Activated CD4-positive, alpha-beta T cell treated with anti-CD3 and anti-CD28 coated beads, Interleukin-2, amount 10 ng/mL, durations not matched to agents 7 days and 5 days (primary cell): ENCODE results near the gene SURF4. TPM values are rescaled to one million over a fixed set of nuclear protein-coding genes. Genes with fewer than 3 reads are reported as not detected.
"Not testable (repeated sequence)": the region's sequence is repeated elsewhere in the genome, so short reads cannot be mapped to it uniquely, and the experiment has no call there.

Experiments used
- CTCF ChIA-PET: fragments of 350-600 bp; sonication (Branson Sonifier 250); formaldehyde crosslinking; loops from one replicate; lab custom pipeline; 2021; ENCODE audit warnings: antibody characterized with exemption; lab: Charles Lee
- POLR2A ChIA-PET: fragments of 350-600 bp; sonication (Branson Sonifier 250); formaldehyde crosslinking; loops from one replicate; lab custom pipeline; 2021; ENCODE audit warnings: antibody characterized with exemption; lab: Charles Lee
- DNase-seq: peaks from one replicate; pipeline ENCODE4 v3.0.0-alpha.2; 2020
- H3K27ac Mint-ChIP-seq: one replicate; pipeline ENCODE4 v1.8.0; 2021; ENCODE audit warnings: mild to moderate bottlenecking, moderate library complexity, mixed read lengths
- H3K27me3 Mint-ChIP-seq: one replicate; pipeline ENCODE4 v1.8.0; 2021; ENCODE audit warnings: mixed read lengths
- H3K36me3 Mint-ChIP-seq: one replicate; pipeline ENCODE4 v1.8.0; 2021; ENCODE audit warnings: low read depth, mixed read lengths
- H3K4me1 Mint-ChIP-seq: one replicate; pipeline ENCODE4 v1.8.0; 2021; ENCODE audit warnings: mixed read lengths
- H3K4me3 Mint-ChIP-seq: one replicate; pipeline ENCODE4 v1.8.0; 2021; ENCODE audit warnings: mild to moderate bottlenecking, moderate library complexity, mixed read lengths
- H3K9me3 Mint-ChIP-seq: one replicate; pipeline ENCODE4 v1.8.0; 2021; ENCODE audit warnings: mixed read lengths
- total RNA-seq, 2 experiments: library from RNA; stranded (reverse); gene quantifications; one replicate each; pipeline ENCODE4 v1.2.3, GENCODE V29; 2021

Gene SURF4
- total RNA-seq, 2 experiments from 2014 or later, result 147 to 164 TPM

- Mint-ChIP-seq H3K27ac (no peak overlapping the region), H3K4me3 (peak overlapping the region; percentile 93), H3K9me3 (no peaks in the 10 kb centered on the region), H3K27me3 (no peaks in the 10 kb centered on the region), H3K4me1 (peaks cover 39% of the 10 kb centered on the region), H3K36me3 (peaks cover 45% of the 10 kb centered on the region)
- CTCF ChIA-PET, result interaction anchor here (1.0 to 1.5 kb wide), 2 partner anchors 47 to 147 kb away, joined by 3 to 4 read pairs; no protein-coding TSS in a partner anchor
- DNase-seq, result peak; percentile 5
- POLR2A ChIA-PET, result interaction anchor here (0.7 kb wide), 1 partner anchor 43 kb away, joined by 5 read pairs; no protein-coding TSS in a partner anchor
Observed at GRCh38 chr9:133334161-133334560, 41.7 kb downstream of the SURF4 start.

DNA sequence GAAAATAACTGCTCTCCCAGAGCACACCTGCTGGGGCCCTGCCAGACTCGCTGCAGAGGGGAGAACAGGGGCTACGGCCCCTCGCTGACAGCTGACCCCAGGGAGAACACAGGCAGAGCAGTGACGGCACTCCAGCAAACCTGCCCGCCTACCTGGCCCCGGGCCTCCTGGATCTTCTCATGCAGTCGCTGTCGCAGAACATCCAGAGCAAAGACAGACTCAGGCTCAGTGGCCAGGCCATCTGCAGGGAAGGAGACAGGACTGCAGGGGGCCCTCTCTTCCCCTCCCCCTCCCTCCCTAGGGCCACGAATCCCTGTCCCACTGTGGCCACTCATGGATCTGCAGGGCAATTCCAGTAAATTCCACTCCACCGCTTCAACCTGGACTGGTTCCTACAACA is 42.3 kb downstream of the SURF4 start:
- no peak overlapping the region for H3K27ac Mint-ChIP-seq
- CTCF ChIA-PET, result interaction anchor here (1.0 to 1.5 kb wide), 2 partner anchors 47 to 147 kb away, joined by 3 to 4 read pairs; no protein-coding TSS in a partner anchor
- no peaks in the 10 kb centered on the region for H3K27me3 Mint-ChIP-seq
- POLR2A ChIA-PET, result no interaction called here
- peaks cover 41% of the 10 kb centered on the region for H3K36me3 Mint-ChIP-seq
- DNase-seq, result peak; percentile 5
- H3K4me1 Mint-ChIP-seq, result peaks cover 39% of the 10 kb centered on the region
- H3K4me3 Mint-ChIP-seq, result no peak overlapping the region
- H3K9me3 Mint-ChIP-seq, result no peaks in the 10 kb centered on the region

- POLR2A ChIA-PET, result no interaction called here
- CTCF ChIA-PET, result interaction anchor here (1.3 kb wide), 1 partner anchor 9 kb away, joined by 3 read pairs; no protein-coding TSS in a partner anchor
- peaks cover 38% of the 10 kb centered on the region for H3K4me1 Mint-ChIP-seq
- no peak overlapping the region for H3K27ac Mint-ChIP-seq
- no peak overlapping the region for H3K4me3 Mint-ChIP-seq
- DNase-seq, result no peak
- H3K27me3 Mint-ChIP-seq, result no peaks in the 10 kb centered on the region
- peaks cover 41% of the 10 kb centered on the region for H3K36me3 Mint-ChIP-seq
- no peaks in the 10 kb centered on the region for H3K9me3 Mint-ChIP-seq
Observed at GRCh38 chr9:133333011-133333410, 42.8 kb downstream of the SURF4 start.

GRCh38 chr9:133332381-133332730 is 43.5 kb downstream of the SURF4 start:
- Mint-ChIP-seq H3K27ac (no peak overlapping the region), H3K27me3 (no peaks in the 10 kb centered on the region), H3K4me1 (peaks cover 35% of the 10 kb centered on the region), H3K9me3 (no peaks in the 10 kb centered on the region), H3K4me3 (no peak overlapping the region), H3K36me3 (peaks cover 38% of the 10 kb centered on the region)
- ChIA-PET POLR2A (interaction anchor here (0.8 kb wide), 1 partner anchor 16 kb away, joined by 3 read pairs; the partner anchor contains the start of genes MED22 and RPL7A), CTCF (interaction anchor here (0.9 to 1.3 kb wide), 2 partner anchors 9 to 144 kb away, joined by 3 to 4 read pairs; no protein-coding TSS in a partner anchor)
- DNase-seq, result peak; percentile 3

DNA sequence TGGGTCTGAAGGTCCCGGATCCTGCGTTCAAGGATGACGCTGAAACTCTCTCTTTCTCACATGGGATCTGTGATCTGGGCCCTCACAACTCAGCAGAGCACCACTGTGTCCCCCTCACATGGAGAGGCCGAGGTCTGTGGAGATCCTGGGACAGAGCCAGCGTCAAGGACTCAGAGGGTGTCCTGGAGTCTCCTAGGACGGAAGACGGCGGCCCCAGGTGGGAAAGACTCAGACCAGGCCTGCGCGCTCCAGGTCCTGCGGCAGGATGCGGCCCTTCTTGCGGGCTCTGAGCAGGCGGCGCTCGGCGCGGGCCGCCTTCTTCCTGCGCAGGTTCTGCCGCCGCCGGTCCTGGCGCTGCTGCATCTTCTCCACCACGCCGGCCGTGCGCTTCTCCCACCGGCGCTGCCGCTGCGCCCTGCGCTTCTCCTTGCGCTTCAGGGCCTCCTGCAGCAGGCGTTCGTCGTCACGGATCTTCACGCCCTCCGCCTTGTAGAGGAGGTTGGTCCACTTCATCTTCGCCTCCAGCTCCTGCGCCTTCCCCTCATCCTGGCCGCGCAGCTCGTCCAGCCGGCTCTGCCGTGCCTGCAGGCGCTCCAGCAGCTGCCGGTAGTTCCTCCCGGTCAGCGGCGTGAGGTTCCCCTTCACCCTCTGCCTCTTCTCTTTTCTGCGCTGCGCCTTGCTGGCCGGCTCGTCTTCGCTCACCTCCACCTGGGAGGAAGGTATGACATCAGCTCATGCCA is 44.0 kb downstream of the SURF4 start:
- POLR2A ChIA-PET, result interaction anchor here (0.6 to 0.8 kb wide), 2 partner anchors 16 to 180 kb away, joined by 3 to 4 read pairs; partner anchors contain the start of genes MED22 and RPL7A
- H3K27me3 Mint-ChIP-seq, result no peaks in the 10 kb centered on the region
- CTCF ChIA-PET, result interaction anchor here (0.9 to 1.3 kb wide), 2 partner anchors 10 to 143 kb away, joined by 3 to 4 read pairs; no protein-coding TSS in a partner anchor

DNA sequence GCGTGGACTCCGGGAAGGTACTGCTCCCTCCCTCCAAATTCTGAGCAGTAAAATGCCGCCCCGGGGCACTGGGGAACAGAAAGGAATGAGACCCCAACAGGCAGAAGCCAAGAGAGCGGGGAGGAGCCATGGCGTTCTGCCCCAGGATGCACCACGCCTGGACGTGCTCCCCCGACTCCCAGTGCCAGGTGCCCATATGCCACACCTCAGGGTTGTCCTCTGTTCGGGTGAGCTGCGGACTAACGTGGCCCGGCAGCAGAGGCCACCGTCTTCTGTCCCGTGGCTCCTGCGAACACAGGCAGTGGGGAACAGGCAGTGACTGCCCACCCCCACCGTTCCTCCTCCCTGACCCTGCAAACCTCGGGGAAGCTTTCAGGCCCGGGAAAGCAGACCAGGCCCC is 44.6 kb downstream of the SURF4 start:
- no peak overlapping the region for H3K27ac Mint-ChIP-seq
- no peaks in the 10 kb centered on the region for H3K27me3 Mint-ChIP-seq
- peak; percentile 3 for DNase-seq
- no peak overlapping the region for H3K4me3 Mint-ChIP-seq
- peaks cover 25% of the 10 kb centered on the region for H3K4me1 Mint-ChIP-seq
- peaks cover 37% of the 10 kb centered on the region for H3K36me3 Mint-ChIP-seq
- ChIA-PET POLR2A (no interaction called here), CTCF (interaction anchor here (1.1 to 2.0 kb wide), 3 partner anchors 11 to 145 kb away, joined by 3 to 9 read pairs (median 6); no protein-coding TSS in a partner anchor)
- H3K9me3 Mint-ChIP-seq, result no peaks in the 10 kb centered on the region

More for the DNA sequence above, 44.0 kb downstream of the SURF4 start:
- Mint-ChIP-seq H3K9me3 (no peaks in the 10 kb centered on the region), H3K36me3 (peaks cover 38% of the 10 kb centered on the region), H3K27ac (no peak overlapping the region), H3K4me1 (peaks cover 31% of the 10 kb centered on the region), H3K4me3 (no peak overlapping the region)
- peak; percentile 5 for DNase-seq

GRCh38 chr9:133329306-133330156 is 46.3 kb downstream of the SURF4 start:
- POLR2A ChIA-PET, H3K27me3 Mint-ChIP-seq, H3K9me3 Mint-ChIP-seq, H3K27ac Mint-ChIP-seq, H3K4me3 Mint-ChIP-seq: not testable (repeated sequence)
- H3K36me3 Mint-ChIP-seq, result peaks cover 30% of the 10 kb centered on the region
- H3K4me1 Mint-ChIP-seq, result peaks cover 12% of the 10 kb centered on the region
- CTCF ChIA-PET, result interaction anchor here (0.8 to 2.0 kb wide), 4 partner anchors 9 to 143 kb away, joined by 3 to 9 read pairs (median 3); no protein-coding TSS in a partner anchor
- peak; percentile 4 for DNase-seq

GRCh38 chr9:133327834-133328484 is 47.9 kb downstream of the SURF4 start:
- H3K36me3 Mint-ChIP-seq, result peaks cover 21% of the 10 kb centered on the region
- peak; percentile 1 for DNase-seq
- POLR2A ChIA-PET, result no interaction called here
- peaks cover 1% of the 10 kb centered on the region for H3K4me1 Mint-ChIP-seq
- no peak overlapping the region for H3K4me3 Mint-ChIP-seq
- H3K9me3 Mint-ChIP-seq, result no peaks in the 10 kb centered on the region
- CTCF ChIA-PET, result no interaction called here
- H3K27ac Mint-ChIP-seq, result no peak overlapping the region
- H3K27me3 Mint-ChIP-seq, result no peaks in the 10 kb centered on the region

DNA sequence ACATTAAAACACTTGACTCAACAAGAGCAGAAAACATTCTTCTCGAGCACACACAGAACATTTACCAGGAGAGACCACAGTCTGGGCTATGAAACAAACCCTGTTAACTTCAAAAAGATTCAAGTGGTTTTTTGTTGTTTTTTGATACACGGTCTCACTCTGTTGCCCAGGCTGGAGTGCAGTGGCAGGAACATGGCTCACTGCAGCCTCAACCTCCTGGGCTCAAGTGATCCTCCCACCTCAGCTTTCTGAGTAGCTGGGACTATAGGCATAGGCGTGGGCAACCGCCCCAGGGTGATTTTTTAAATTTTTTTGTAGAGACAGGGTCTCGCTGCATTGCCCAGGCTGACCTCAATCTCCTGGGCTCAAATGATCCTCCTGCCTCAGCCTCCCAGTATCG is 48.8 kb downstream of the SURF4 start:
- H3K27ac Mint-ChIP-seq, H3K4me3 Mint-ChIP-seq, H3K27me3 Mint-ChIP-seq, H3K4me1 Mint-ChIP-seq, H3K9me3 Mint-ChIP-seq, DNase-seq, CTCF ChIA-PET, POLR2A ChIA-PET: not testable (repeated sequence)
- H3K36me3 Mint-ChIP-seq, result peaks cover 15% of the 10 kb centered on the region

DNA sequence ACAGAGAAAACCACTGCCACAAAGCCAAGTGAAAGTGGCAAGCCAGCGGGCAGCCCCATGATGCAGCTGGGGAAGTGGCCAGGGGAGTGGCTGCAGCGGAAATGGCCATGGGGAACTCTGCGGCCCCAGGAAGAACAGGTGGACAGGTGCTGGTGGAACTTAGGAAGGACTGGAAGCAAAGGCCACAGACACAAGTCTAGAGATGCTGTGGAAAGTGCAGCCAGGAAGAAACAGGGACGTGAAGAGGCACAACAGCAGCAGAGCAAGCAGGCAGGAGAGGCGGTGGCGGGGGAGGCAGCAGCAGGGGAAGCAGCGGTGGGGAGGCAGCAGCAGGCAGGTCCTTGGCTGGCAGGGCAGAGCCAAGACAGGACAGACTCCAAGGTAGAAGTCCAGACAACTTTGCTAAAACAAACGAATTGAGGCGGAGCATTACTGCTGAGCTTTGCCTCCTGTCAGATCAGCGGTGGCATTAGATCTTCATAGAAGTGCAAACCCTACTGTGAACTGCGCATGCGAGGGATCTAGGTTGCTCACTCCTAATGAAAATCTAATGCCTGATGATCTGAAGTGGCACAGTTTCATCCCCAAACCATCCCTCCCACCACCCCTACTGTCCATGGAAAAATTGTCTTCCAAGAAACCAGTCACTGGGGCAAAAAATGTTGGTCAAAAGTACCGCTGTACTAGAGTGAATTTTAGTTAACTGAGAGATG is 51.7 kb downstream of the SURF4 start:
- Mint-ChIP-seq H3K36me3 (peaks cover 2% of the 10 kb centered on the region), H3K4me3 (no peak overlapping the region), H3K27me3 (no peaks in the 10 kb centered on the region), H3K27ac (no peak overlapping the region), H3K4me1 (no peaks in the 10 kb centered on the region), H3K9me3 (no peaks in the 10 kb centered on the region)
- POLR2A ChIA-PET, result no interaction called here
- CTCF ChIA-PET, result no interaction called here
- peak; percentile 4 for DNase-seq

GRCh38 chr9:133323211-133323610 is 52.6 kb downstream of the SURF4 start:
- Mint-ChIP-seq H3K27me3 (no peaks in the 10 kb centered on the region), H3K9me3 (no peaks in the 10 kb centered on the region), H3K27ac (no peak overlapping the region), H3K4me1 (no peaks in the 10 kb centered on the region), H3K36me3 (no peaks in the 10 kb centered on the region), H3K4me3 (no peak overlapping the region)
- POLR2A ChIA-PET, result no interaction called here
- CTCF ChIA-PET, result no interaction called here
- DNase-seq, result no peak

- peak; percentile 2 for DNase-seq
- Mint-ChIP-seq H3K9me3 (no peaks in the 10 kb centered on the region), H3K4me1 (no peaks in the 10 kb centered on the region), H3K4me3 (no peak overlapping the region), H3K36me3 (no peaks in the 10 kb centered on the region), H3K27ac (no peak overlapping the region), H3K27me3 (no peaks in the 10 kb centered on the region)
- ChIA-PET CTCF (no interaction called here), POLR2A (no interaction called here)
Observed at GRCh38 chr9:133322701-133323100, 53.2 kb downstream of the SURF4 start.
